Upper lobe of left lung (tissue), 4 donors: ENCODE measurements around the gene WBP2.

ENCODE experiments used
- CTCF ChIP-seq, 6 experiments: fragments of 450-650 bp in 4 of 6; fragments of 200-600 bp in 2 of 6; sonication (generic) in 2 of 6; IDR thresholded peaks; one replicate each; pipeline ENCODE4 v1.5.1; 2016 to 2019; ENCODE audit warnings: antibody characterized with exemption in 6 of 6
- POLR2A ChIP-seq, 4 donors: fragments of 450-650 bp; IDR thresholded peaks; one replicate each; pipeline ENCODE4 v1.5.1; 2016 to 2017; ENCODE audit warnings: antibody characterized with exemption in 4 of 4, mild to moderate bottlenecking in 2 of 4

GRCh38 chr17:75812096-75813013 is 42.8 kb downstream of the WBP2 start:
- TF ChIP-seq CTCF (IDR thresholded peaks at IDR 0.05) = no peak
- TF ChIP-seq POLR2A (IDR thresholded peaks at IDR 0.05) = no peak
